ENCODE results near the gene PALLD. TPM values are rescaled to one million over a fixed set of nuclear protein-coding genes. Genes with fewer than 3 reads are reported as not detected.

PALLD gene
- total and polyA plus RNA-seq, 12 donors = 30.3 to 203 (median 90.5) TPM

- Histone ChIP-seq H3K9me3 (replicated peaks in 1 of 3) (no peaks in the 10 kb centered on the region), H3K27me3 (no peaks in the 10 kb centered on the region), H3K4me1 (replicated peaks in 1 of 2) (no peaks in the 10 kb centered on the region), H3K27ac (no peak overlapping the region), H3K36me3 (replicated peaks in 1 of 2) (no peaks in the 10 kb centered on the region), H3K4me3 (no peak overlapping the region)
- intact Hi-C loops (cut with DNase I) = no loop called here
- 62 to 83% (median 68%) methylated on average over 3 of the region's 3 CpGs for WGBS, 4 donors
- peak in 1 of 7 donors; percentile 7 for DNase-seq
- no peak for TF ChIP-seq POLR2A (IDR thresholded peaks at IDR 0.05)
- TF ChIP-seq, protein P1, sequence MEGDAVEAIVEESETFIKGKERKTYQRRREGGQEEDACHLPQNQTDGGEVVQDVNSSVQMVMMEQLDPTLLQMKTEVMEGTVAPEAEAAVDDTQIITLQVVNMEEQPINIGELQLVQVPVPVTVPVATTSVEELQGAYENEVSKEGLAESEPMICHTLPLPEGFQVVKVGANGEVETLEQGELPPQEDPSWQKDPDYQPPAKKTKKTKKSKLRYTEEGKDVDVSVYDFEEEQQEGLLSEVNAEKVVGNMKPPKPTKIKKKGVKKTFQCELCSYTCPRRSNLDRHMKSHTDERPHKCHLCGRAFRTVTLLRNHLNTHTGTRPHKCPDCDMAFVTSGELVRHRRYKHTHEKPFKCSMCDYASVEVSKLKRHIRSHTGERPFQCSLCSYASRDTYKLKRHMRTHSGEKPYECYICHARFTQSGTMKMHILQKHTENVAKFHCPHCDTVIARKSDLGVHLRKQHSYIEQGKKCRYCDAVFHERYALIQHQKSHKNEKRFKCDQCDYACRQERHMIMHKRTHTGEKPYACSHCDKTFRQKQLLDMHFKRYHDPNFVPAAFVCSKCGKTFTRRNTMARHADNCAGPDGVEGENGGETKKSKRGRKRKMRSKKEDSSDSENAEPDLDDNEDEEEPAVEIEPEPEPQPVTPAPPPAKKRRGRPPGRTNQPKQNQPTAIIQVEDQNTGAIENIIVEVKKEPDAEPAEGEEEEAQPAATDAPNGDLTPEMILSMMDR (IDR thresholded peaks at IDR 0.05) = no peak
Observed at GRCh38 chr4:168743601-168744000, 246.7 kb downstream of the PALLD start.

GRCh38 chr4:168744021-168744420 is 247.2 kb downstream of the PALLD start:
- 55 to 71% (median 59%) methylated on average over 5 of the region's 5 CpGs for WGBS, 4 donors
- DNase-seq = no peak
- peak overlapping the region in 1 of 5 donors; percentile 11 for H3K27ac ChIP-seq
- intact Hi-C loops (cut with DNase I) = no loop called here
- TF ChIP-seq POLR2A (IDR thresholded peaks at IDR 0.05) = no peak
- TF ChIP-seq, protein P1 (IDR thresholded peaks at IDR 0.05) = no peak
- H3K27me3 ChIP-seq = no peaks in the 10 kb centered on the region
- H3K4me3 ChIP-seq = no peak overlapping the region
- no peaks in the 10 kb centered on the region for H3K4me1 ChIP-seq (replicated peaks in 1 of 2)
- no peaks in the 10 kb centered on the region for H3K36me3 ChIP-seq (replicated peaks in 1 of 2)
- no peaks in the 10 kb centered on the region for H3K9me3 ChIP-seq (replicated peaks in 1 of 3)

- DNase-seq = no peak
- Histone ChIP-seq H3K27me3 (no peaks in the 10 kb centered on the region), H3K36me3 (replicated peaks in 1 of 2) (no peaks in the 10 kb centered on the region), H3K4me1 (replicated peaks in 1 of 2) (no peaks in the 10 kb centered on the region), H3K9me3 (replicated peaks in 1 of 3) (no peaks in the 10 kb centered on the region), H3K27ac (no peak overlapping the region), H3K4me3 (no peak overlapping the region)
- intact Hi-C loops (cut with DNase I) = no loop called here
- WGBS, 4 donors = 79 to 94% (median 88%) methylated on average over 1 of the region's 1 CpG
- TF ChIP-seq, protein P1 (IDR thresholded peaks at IDR 0.05) = no peak
- no peak for TF ChIP-seq POLR2A (IDR thresholded peaks at IDR 0.05)
Observed at GRCh38 chr4:168748807-168749206, 252.0 kb downstream of the PALLD start.

- DNase-seq = no peak
Observed at GRCh38 chr4:168751263-168752225, 254.7 kb downstream of the PALLD start.

More at GRCh38 chr4:168751263-168752225, 254.7 kb downstream of the PALLD start:
- whole genome bisulfite sequencing, 4 donors = 72 to 86% (median 77%) methylated on average over 12 of the region's 12 CpGs
- H3K4me1 ChIP-seq (replicated peaks in 1 of 2) = no peaks in the 10 kb centered on the region
- H3K4me3 ChIP-seq = no peak overlapping the region
- intact Hi-C loops (cut with DNase I) = no loop called here
- no peaks in the 10 kb centered on the region for H3K9me3 ChIP-seq (replicated peaks in 1 of 3)
- no peaks in the 10 kb centered on the region for H3K36me3 ChIP-seq (replicated peaks in 1 of 2)
- TF ChIP-seq POLR2A (IDR thresholded peaks at IDR 0.05) = no peak
- TF ChIP-seq, protein P1 (IDR thresholded peaks at IDR 0.05) = no peak
- no peaks in the 10 kb centered on the region for H3K27me3 ChIP-seq
- H3K27ac ChIP-seq = no peak overlapping the region
